Nephron progenitor cell (in vitro differentiated cells): Measurements from ENCODE around the gene NHS.

Experiments used
- DNase-seq: peaks from one replicate; pipeline ENCODE4 v3.0.0; 2021
- H3K27ac Mint-ChIP-seq: 2 replicates; pipeline ENCODE4 v1.8.0; 2021; ENCODE audit warnings: mild to moderate bottlenecking, moderate library complexity, mixed read lengths
- H3K27me3 Mint-ChIP-seq: 2 replicates; pipeline ENCODE4 v1.8.0; 2021; ENCODE audit warnings: mild to moderate bottlenecking, low read depth, mixed read lengths; ENCODE audit not compliant: poor library complexity
- H3K36me3 Mint-ChIP-seq: 2 replicates; pipeline ENCODE4 v1.8.0; 2021; ENCODE audit warnings: low read depth, mixed read lengths
- H3K4me1 Mint-ChIP-seq: 2 replicates; pipeline ENCODE4 v1.8.0; 2021; ENCODE audit warnings: mixed read lengths
- H3K4me3 Mint-ChIP-seq: 2 replicates; pipeline ENCODE4 v1.8.0; 2021; ENCODE audit warnings: mild to moderate bottlenecking, moderate library complexity, mixed read lengths
- H3K9me3 Mint-ChIP-seq: 2 replicates; pipeline ENCODE4 v1.8.0; 2021; ENCODE audit warnings: mild to moderate bottlenecking, moderate library complexity, mixed read lengths
- CTCF ChIP-seq: fragments of 200-600 bp; sonication (generic); IDR thresholded peaks from 2 replicates; pipeline ENCODE4 v1.5.0; 2021; ENCODE audit warnings: antibody characterized with exemption

NHS gene

DNA sequence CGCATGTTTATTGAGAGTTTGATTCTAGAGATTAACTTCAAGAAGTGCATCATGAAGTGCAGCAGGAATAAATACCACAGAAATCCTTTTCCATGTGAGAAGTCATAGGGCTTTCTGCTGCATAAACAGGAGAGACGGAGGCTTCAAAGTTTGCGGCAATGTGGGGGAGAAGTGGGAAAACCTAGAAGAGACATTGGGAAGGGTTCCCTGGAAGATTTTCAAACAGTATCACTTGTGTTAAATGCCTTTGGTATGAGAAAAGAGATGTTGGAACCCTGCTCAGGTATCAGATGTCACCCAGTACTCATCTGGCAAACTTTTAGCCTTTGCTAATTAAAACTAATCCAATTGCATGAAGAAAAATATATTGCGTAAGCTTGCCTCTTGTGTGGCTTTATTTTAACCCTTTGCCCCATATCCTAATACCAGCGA lies 15.4 kb downstream of the NHS start:
- DNase-seq: no peak
- H3K27me3 Mint-ChIP-seq: no peaks in the 10 kb centered on the region
- peaks cover 4% of the 10 kb centered on the region for H3K9me3 Mint-ChIP-seq

GRCh38 chrX:17395154-17395553 lies 20.2 kb downstream of the NHS start:
- no peak for DNase-seq
- H3K36me3 Mint-ChIP-seq: peaks cover 27% of the 10 kb centered on the region
- no peaks in the 10 kb centered on the region for H3K27me3 Mint-ChIP-seq
- H3K9me3 Mint-ChIP-seq: peaks cover 29% of the 10 kb centered on the region
- H3K27ac Mint-ChIP-seq: no peak overlapping the region
- H3K4me3 Mint-ChIP-seq: no peak overlapping the region
- no peak for TF ChIP-seq CTCF
- H3K4me1 Mint-ChIP-seq: peaks cover 15% of the 10 kb centered on the region

More for the DNA sequence above, 15.4 kb downstream of the NHS start:
- Mint-ChIP-seq H3K36me3 (no peaks in the 10 kb centered on the region), H3K4me1 (peaks cover 19% of the 10 kb centered on the region), H3K27ac (peak overlapping the region; percentile 2), H3K4me3 (no peak overlapping the region)
- TF ChIP-seq CTCF: no peak

- Mint-ChIP-seq H3K27me3 (no peaks in the 10 kb centered on the region), H3K27ac (no peak overlapping the region), H3K9me3 (peaks cover 25% of the 10 kb centered on the region), H3K4me1 (no peaks in the 10 kb centered on the region), H3K36me3 (peaks cover 27% of the 10 kb centered on the region), H3K4me3 (no peak overlapping the region)
- TF ChIP-seq CTCF: no peak
- no peak for DNase-seq
Measured at GRCh38 chrX:17397074-17397473, 22.1 kb downstream of the NHS start.

DNA sequence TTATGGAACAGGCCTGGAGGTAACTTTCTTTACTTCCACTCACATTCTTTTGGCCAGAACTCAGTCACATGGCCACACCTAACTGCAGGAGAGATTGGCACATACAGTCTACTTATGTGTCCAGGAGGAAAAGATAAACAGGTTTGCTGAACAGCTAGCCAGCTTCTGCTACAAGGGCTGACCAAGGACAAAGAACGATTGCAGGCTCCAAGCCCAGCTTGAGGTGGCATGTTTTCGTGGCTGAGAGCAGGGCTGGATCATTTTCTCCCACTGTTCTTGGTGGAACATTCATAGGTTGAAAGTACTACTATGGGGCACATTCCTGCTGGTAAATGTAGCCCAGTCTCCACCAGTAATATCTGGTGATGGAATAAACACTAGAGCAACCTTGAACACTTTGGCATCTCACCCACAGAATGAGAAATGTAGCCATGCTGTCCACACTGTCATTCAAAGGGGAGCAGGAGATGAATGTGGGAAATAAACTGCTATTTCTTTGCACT lies 28.2 kb downstream of the NHS start:
- Mint-ChIP-seq H3K36me3 (peaks cover 28% of the 10 kb centered on the region), H3K9me3 (peaks cover 24% of the 10 kb centered on the region), H3K27ac (no peak overlapping the region), H3K4me3 (no peak overlapping the region), H3K27me3 (no peaks in the 10 kb centered on the region), H3K4me1 (peaks cover 13% of the 10 kb centered on the region)
- TF ChIP-seq CTCF: no peak
- DNase-seq: no peak

GRCh38 chrX:17403972-17404371 lies 29.0 kb downstream of the NHS start:
- Mint-ChIP-seq H3K27me3 (no peaks in the 10 kb centered on the region), H3K4me3 (no peak overlapping the region), H3K27ac (peak overlapping the region; percentile 14), H3K9me3 (peaks cover 19% of the 10 kb centered on the region), H3K4me1 (peaks cover 13% of the 10 kb centered on the region), H3K36me3 (peaks cover 20% of the 10 kb centered on the region)
- TF ChIP-seq CTCF: no peak
- no peak for DNase-seq

- Mint-ChIP-seq H3K36me3 (peaks cover 12% of the 10 kb centered on the region), H3K4me1 (peaks cover 18% of the 10 kb centered on the region), H3K27me3 (no peaks in the 10 kb centered on the region), H3K9me3 (peaks cover 10% of the 10 kb centered on the region), H3K4me3 (no peak overlapping the region), H3K27ac (no peak overlapping the region)
- no peak for DNase-seq
- no peak for TF ChIP-seq CTCF
Measured at GRCh38 chrX:17405225-17405969, 30.4 kb downstream of the NHS start.
